ENCODE results near the gene SPIRE2.
"Not testable (repeated sequence)": the region's sequence is repeated elsewhere in the genome, so short reads cannot be mapped to it uniquely, and the experiment has no call there.

SPIRE2 gene

GRCh38 chr16:89828199-89828869, at the start of gene SPIRE2:
Gene SPIRE2 (plus strand): TSS chr16:89828475. CDS start chr16:89828551, 76 bp downstream.
- peak; percentile 51 for DNase-seq (ENCODE audit: low read depth)

GRCh38 chr16:89779231-89779908, 48.9 kb upstream of the SPIRE2 start:
- DNase-seq (ENCODE audit: low read depth): no peak

- no peak for DNase-seq (ENCODE audit: low read depth)
Observed at GRCh38 chr16:89779909-89780305, 48.4 kb upstream of the SPIRE2 start.

GRCh38 chr16:89782489-89782888, 45.8 kb upstream of the SPIRE2 start:
- no peak for DNase-seq (ENCODE audit: low read depth)

- DNase-seq (ENCODE audit: low read depth): not testable (repeated sequence)
Observed at GRCh38 chr16:89783952-89784351, 44.3 kb upstream of the SPIRE2 start.

- DNase-seq (ENCODE audit: low read depth): no peak
Observed at GRCh38 chr16:89784406-89784805, 43.9 kb upstream of the SPIRE2 start.

GRCh38 chr16:89785523-89786155, 42.6 kb upstream of the SPIRE2 start:
- no peak for DNase-seq (ENCODE audit: low read depth)

GRCh38 chr16:89786474-89787364, 41.6 kb upstream of the SPIRE2 start:
- no peak for DNase-seq (ENCODE audit: low read depth)

GRCh38 chr16:89787365-89787805, 40.9 kb upstream of the SPIRE2 start:
- DNase-seq (ENCODE audit: low read depth): no peak

- no peak for DNase-seq (ENCODE audit: low read depth)
Observed at GRCh38 chr16:89791278-89791995, 36.8 kb upstream of the SPIRE2 start.

GRCh38 chr16:89793092-89793491, 35.2 kb upstream of the SPIRE2 start:
- DNase-seq (ENCODE audit: low read depth): not testable (repeated sequence)

GRCh38 chr16:89793955-89794354, 34.3 kb upstream of the SPIRE2 start:
- no peak for DNase-seq (ENCODE audit: low read depth)

GRCh38 chr16:89795676-89796075, 32.6 kb upstream of the SPIRE2 start:
- no peak for DNase-seq (ENCODE audit: low read depth)

- DNase-seq (ENCODE audit: low read depth): no peak
Observed at GRCh38 chr16:89796104-89796503, 32.2 kb upstream of the SPIRE2 start.

- DNase-seq (ENCODE audit: low read depth): no peak
Observed at GRCh38 chr16:89798126-89798525, 30.1 kb upstream of the SPIRE2 start.

- DNase-seq (ENCODE audit: low read depth): no peak
Observed at GRCh38 chr16:89798832-89799370, 29.4 kb upstream of the SPIRE2 start.

GRCh38 chr16:89801800-89802199, 26.5 kb upstream of the SPIRE2 start:
- no peak for DNase-seq (ENCODE audit: low read depth)

GRCh38 chr16:89805136-89805905, 23.0 kb upstream of the SPIRE2 start:
- DNase-seq (ENCODE audit: low read depth): peak; percentile 41

GRCh38 chr16:89806589-89807193, 21.6 kb upstream of the SPIRE2 start:
- DNase-seq (ENCODE audit: low read depth): not testable (repeated sequence)

- no peak for DNase-seq (ENCODE audit: low read depth)
Observed at GRCh38 chr16:89808475-89808874, 19.8 kb upstream of the SPIRE2 start.

Measured in stromal cell of bone marrow (primary cell).